ENCODE results near the gene CCDC136.

GRCh38 chr7:128833946-128834325 is 42.2 kb downstream of the CCDC136 start:
- TF ChIP-seq YY1 (IDR thresholded peaks at IDR 0.05; ENCODE audit: insufficient read depth, insufficient read length) (no peak), ZNF274 (IDR thresholded peaks at IDR 0.05; ENCODE audit: low read depth, low read length) (no peak), SUZ12 (IDR thresholded peaks at IDR 0.05; ENCODE audit: extremely low read depth, insufficient read depth, insufficient read length) (no peak)
